ENCODE measurements around the gene SAXO1. TPM values are rescaled to one million over a fixed set of nuclear protein-coding genes. Genes with fewer than 3 reads are reported as not detected.

Gene SAXO1
- total RNA-seq, 4 donors from 2014 or later, result 0.05 to 1.5 (median 0.14) TPM

GRCh38 chr9:18989865-18990264 lies 43.1 kb downstream of the SAXO1 start:
- no peak for TF ChIP-seq EP300 (IDR thresholded peaks at IDR 0.05)
- TF ChIP-seq POLR2A (IDR thresholded peaks at IDR 0.05), result no peak
- no peak for TF ChIP-seq POLR2AphosphoS5 (IDR thresholded peaks at IDR 0.05)
- no peak for TF ChIP-seq CTCF (IDR thresholded peaks at IDR 0.05)
- 68% methylated on average over 4 of the region's 4 CpGs for WGBS
- H3K36me3 ChIP-seq, result no peaks in the 10 kb centered on the region

GRCh38 chr9:18989097-18989496 lies 43.9 kb downstream of the SAXO1 start:
- H3K27me3 ChIP-seq, result no peaks in the 10 kb centered on the region
- H3K4me3 ChIP-seq, result no peak overlapping the region
- H3K36me3 ChIP-seq, result no peaks in the 10 kb centered on the region
- no peak overlapping the region for H3K27ac ChIP-seq
- WGBS, result 88% methylated on average over 2 of the region's 2 CpGs
- H3K9me3 ChIP-seq, result no peaks in the 10 kb centered on the region
- no peak for DNase-seq (ENCODE audit: low spot score in 2 of 2)
- peaks cover 9% of the 10 kb centered on the region for H3K4me1 ChIP-seq
- TF ChIP-seq CTCF (IDR thresholded peaks at IDR 0.05) (no peak), POLR2A (IDR thresholded peaks at IDR 0.05) (no peak), POLR2AphosphoS5 (IDR thresholded peaks at IDR 0.05) (no peak), EP300 (IDR thresholded peaks at IDR 0.05) (no peak)

More at GRCh38 chr9:18989865-18990264, 43.1 kb downstream of the SAXO1 start:
- DNase-seq (ENCODE audit: low spot score in 2 of 2), result no peak
- Histone ChIP-seq H3K4me3 (no peak overlapping the region), H3K27ac (no peak overlapping the region), H3K9me3 (no peaks in the 10 kb centered on the region), H3K4me1 (peaks cover 9% of the 10 kb centered on the region), H3K27me3 (no peaks in the 10 kb centered on the region)

GRCh38 chr9:18988003-18988402 lies 45.0 kb downstream of the SAXO1 start:
- H3K4me1 ChIP-seq, result peaks cover 9% of the 10 kb centered on the region
- no peaks in the 10 kb centered on the region for H3K36me3 ChIP-seq
- H3K27me3 ChIP-seq, result no peaks in the 10 kb centered on the region
- TF ChIP-seq CTCF (IDR thresholded peaks at IDR 0.05) (no peak), POLR2A (IDR thresholded peaks at IDR 0.05) (no peak), POLR2AphosphoS5 (IDR thresholded peaks at IDR 0.05) (no peak), EP300 (IDR thresholded peaks at IDR 0.05) (no peak)
- no peak for DNase-seq (ENCODE audit: low spot score in 2 of 2)
- H3K27ac ChIP-seq, result no peak overlapping the region
- H3K9me3 ChIP-seq, result no peaks in the 10 kb centered on the region
- no peak overlapping the region for H3K4me3 ChIP-seq

GRCh38 chr9:18985996-18986395 lies 47.0 kb downstream of the SAXO1 start:
- Histone ChIP-seq H3K36me3 (no peaks in the 10 kb centered on the region), H3K4me3 (no peak overlapping the region), H3K4me1 (peaks cover 9% of the 10 kb centered on the region), H3K27ac (no peak overlapping the region), H3K9me3 (no peaks in the 10 kb centered on the region), H3K27me3 (no peaks in the 10 kb centered on the region)
- TF ChIP-seq CTCF (IDR thresholded peaks at IDR 0.05), result no peak
- TF ChIP-seq POLR2A (IDR thresholded peaks at IDR 0.05), result no peak
- no peak for TF ChIP-seq EP300 (IDR thresholded peaks at IDR 0.05)
- TF ChIP-seq POLR2AphosphoS5 (IDR thresholded peaks at IDR 0.05), result no peak
- DNase-seq (ENCODE audit: low spot score in 2 of 2), result no peak

GRCh38 chr9:18985464-18985951 lies 47.5 kb downstream of the SAXO1 start:
- no peak overlapping the region for H3K27ac ChIP-seq
- no peaks in the 10 kb centered on the region for H3K27me3 ChIP-seq

More at GRCh38 chr9:18985464-18985951, 47.5 kb downstream of the SAXO1 start:
- Histone ChIP-seq H3K36me3 (no peaks in the 10 kb centered on the region), H3K4me1 (peaks cover 9% of the 10 kb centered on the region), H3K9me3 (no peaks in the 10 kb centered on the region), H3K4me3 (no peak overlapping the region)
- WGBS, result 9% methylated on average over 5 of the region's 6 CpGs
- DNase-seq (ENCODE audit: low spot score in 2 of 2), result no peak
- no peak for TF ChIP-seq EP300 (IDR thresholded peaks at IDR 0.05)
- TF ChIP-seq CTCF (IDR thresholded peaks at IDR 0.05), result no peak
- TF ChIP-seq POLR2AphosphoS5 (IDR thresholded peaks at IDR 0.05), result no peak
- TF ChIP-seq POLR2A (IDR thresholded peaks at IDR 0.05), result no peak

Measured in suprapubic skin (tissue), 4 donors.